IMR-90 (cell line): ENCODE data around the gene SERPINB8.

Experiments
- CEBPB ChIP-seq: IDR thresholded peaks from 2 replicates; pipeline ENCODE4 v1.6.1; 2012; ENCODE audit warnings: low read depth, low read length, improper control_type of control experiment
- RFX5 ChIP-seq: IDR thresholded peaks from 2 replicates; pipeline ENCODE4 v1.8.0; 2012; ENCODE audit warnings: low read depth, mild to moderate bottlenecking, low read length, moderate library complexity
- TF ChIP-seq, protein P1 (sequence below): fragments of 150-350 bp; IDR thresholded peaks from 2 replicates; pipeline ENCODE4 v1.6.1; 2017; ENCODE audit warnings: mild to moderate bottlenecking, antibody characterized with exemption, low read length, low read depth
- TF ChIP-seq, protein P2 (sequence below): conservative IDR thresholded peaks from 2 replicates; pipeline ENCODE4 v1.5.1; 2012; ENCODE audit warnings: mild to moderate bottlenecking, low read depth, low read length, improper control_type of control experiment

DNA sequence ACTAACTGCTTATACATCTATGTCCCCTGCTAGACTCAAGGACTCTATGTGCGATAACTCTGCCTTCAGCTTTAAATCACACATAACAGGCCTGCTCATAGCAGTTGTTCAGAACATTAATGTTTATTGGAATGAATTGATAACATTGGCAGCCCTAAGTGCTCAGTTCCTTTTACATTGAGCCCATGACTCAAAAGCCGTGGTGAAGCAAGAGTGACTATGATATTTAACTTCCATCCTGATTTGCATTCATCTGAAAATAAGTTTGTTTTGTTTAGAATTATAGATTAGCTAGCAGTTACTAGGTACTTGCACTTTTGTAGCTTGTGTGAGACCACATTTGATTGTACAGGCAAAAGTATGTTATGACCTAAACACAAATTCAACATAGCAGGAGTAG is 47.8 kb upstream of the SERPINB8 start:
- TF ChIP-seq, protein P1, sequence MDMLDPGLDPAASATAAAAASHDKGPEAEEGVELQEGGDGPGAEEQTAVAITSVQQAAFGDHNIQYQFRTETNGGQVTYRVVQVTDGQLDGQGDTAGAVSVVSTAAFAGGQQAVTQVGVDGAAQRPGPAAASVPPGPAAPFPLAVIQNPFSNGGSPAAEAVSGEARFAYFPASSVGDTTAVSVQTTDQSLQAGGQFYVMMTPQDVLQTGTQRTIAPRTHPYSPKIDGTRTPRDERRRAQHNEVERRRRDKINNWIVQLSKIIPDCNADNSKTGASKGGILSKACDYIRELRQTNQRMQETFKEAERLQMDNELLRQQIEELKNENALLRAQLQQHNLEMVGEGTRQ, result no peak
- TF ChIP-seq, protein P2, sequence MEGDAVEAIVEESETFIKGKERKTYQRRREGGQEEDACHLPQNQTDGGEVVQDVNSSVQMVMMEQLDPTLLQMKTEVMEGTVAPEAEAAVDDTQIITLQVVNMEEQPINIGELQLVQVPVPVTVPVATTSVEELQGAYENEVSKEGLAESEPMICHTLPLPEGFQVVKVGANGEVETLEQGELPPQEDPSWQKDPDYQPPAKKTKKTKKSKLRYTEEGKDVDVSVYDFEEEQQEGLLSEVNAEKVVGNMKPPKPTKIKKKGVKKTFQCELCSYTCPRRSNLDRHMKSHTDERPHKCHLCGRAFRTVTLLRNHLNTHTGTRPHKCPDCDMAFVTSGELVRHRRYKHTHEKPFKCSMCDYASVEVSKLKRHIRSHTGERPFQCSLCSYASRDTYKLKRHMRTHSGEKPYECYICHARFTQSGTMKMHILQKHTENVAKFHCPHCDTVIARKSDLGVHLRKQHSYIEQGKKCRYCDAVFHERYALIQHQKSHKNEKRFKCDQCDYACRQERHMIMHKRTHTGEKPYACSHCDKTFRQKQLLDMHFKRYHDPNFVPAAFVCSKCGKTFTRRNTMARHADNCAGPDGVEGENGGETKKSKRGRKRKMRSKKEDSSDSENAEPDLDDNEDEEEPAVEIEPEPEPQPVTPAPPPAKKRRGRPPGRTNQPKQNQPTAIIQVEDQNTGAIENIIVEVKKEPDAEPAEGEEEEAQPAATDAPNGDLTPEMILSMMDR, result no peak
- TF ChIP-seq RFX5, result no peak
- TF ChIP-seq CEBPB, result no peak
